ENCODE measurements around the gene PRKD1.

- TF ChIP-seq POLR2A (IDR thresholded peaks at IDR 0.05; ENCODE audit: low read depth, low read length) (no peak), POLR2AphosphoS5 (IDR thresholded peaks at IDR 0.05; ENCODE audit: low read depth, low read length) (no peak)
Measured at GRCh38 chr14:29587761-29588470, 339.7 kb downstream of the PRKD1 start.
